Measurements from ENCODE around the gene HECTD3.

- TF ChIP-seq CTCF (conservative IDR thresholded peaks at IDR 0.05; ENCODE audit: low read depth, low read length) (no peak), EZH2 (IDR thresholded peaks at IDR 0.05; ENCODE audit: borderline replicate concordance, low read depth, low read length, poor library complexity, severe bottlenecking) (no peak)
Measured at GRCh38 chr1:45001011-45001481, 10.1 kb downstream of the HECTD3 start.

Measured in A673 (cell line).